HG03460 (cell line): ENCODE measurements around the gene MAGED1.

Experiments
- ATAC-seq: cut with Tn5 transposase; IDR thresholded peaks from one replicate; pipeline ENCODE4 v1.9.1; 2021; ENCODE audit not compliant: unreplicated experiment

The MAGED1 gene

DNA sequence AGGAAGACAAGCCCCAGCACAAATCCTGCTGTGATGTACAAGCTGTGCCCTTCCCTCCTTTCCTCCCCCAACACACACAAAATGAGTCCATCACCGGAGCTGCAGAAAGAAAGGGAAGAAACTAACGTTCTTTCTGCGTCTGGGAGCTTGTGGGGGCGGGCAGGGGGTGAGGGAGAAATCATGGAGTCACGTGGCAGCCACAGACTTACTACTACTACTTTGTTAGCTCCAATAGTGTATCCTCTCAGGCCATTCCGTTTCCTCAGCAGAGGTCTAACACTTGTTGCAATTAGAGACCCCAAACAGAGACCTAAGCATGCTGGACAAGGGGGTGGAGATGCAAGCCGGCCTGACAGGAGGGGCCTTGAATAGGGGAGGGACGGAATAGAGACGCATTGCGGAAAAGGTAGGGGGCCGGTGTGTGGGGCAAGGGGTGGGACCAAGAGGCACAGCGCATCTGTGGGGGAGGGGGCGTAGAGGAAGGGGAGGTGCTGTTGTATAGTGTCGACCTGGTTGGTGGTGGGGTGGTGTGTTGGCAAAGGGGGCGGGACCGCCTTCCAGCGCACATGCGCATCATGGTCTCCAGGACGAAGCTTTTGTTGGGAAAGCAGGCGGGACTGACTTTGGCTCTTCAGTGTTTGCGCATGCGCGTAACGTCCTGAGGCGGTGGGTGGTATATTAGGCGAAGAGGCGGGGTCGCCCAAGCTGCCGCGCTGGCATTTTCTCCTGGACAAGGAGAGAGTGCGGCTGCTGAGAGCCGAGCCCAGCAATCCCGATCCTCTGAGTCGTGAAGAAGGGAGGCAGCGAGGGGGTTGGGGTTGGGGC, at the start of gene MAGED1:
TSS of gene MAGED1 (plus strand) at position 703 of the 825 bp plus-strand sequence. CDS start 682 bp downstream, outside the sequence.
- peak; percentile 53 for ATAC-seq

DNA sequence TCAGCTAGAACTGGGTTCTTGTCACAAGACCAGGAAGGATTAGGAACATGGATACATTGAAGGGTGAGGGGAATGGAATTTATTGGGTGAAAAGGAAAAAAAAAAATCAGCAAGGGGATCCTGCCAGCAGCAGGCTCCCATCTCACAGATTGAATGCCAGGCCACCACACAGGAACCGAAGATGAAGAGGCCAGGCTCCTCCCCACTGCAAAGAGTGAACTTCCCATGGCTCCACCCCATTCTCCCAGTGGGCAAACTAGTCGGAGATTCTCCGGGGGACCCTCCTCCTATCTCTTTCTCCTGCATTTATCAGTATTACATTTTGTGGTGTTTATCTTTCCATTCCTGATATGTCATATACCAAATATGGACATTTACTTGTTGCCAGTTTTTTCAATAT, 46.0 kb upstream of the MAGED1 start:
- ATAC-seq, result no peak

DNA sequence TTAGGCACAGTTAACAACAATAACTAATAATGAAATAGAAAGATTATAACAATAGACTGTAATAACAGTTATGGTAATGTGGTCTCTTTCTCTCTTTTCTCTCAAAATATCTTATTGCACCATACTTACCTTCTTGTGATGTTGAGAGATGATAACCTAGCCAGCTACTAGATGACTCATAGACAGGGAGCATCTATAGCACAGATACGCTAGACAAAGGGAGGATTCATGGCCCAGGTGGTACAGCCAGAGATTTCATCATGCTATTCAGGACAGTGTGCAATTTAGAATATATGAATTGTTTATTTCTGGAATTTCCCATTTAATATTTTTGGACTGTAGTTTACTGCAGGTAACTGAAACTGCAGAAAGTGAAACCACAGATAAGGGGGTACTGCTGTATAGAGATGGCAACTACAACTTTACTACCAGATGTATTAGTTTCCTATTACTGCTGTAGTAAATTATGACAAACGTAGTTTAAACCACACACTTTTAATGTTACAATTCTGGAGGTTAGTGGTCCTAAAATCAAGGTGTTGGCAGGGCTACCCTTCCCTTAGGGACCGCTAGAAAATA, 41.8 kb upstream of the MAGED1 start:
- ATAC-seq, result peak; percentile 73

GRCh38 chrX:51852096-51852495, 41.3 kb upstream of the MAGED1 start:
- ATAC-seq, result no peak

DNA sequence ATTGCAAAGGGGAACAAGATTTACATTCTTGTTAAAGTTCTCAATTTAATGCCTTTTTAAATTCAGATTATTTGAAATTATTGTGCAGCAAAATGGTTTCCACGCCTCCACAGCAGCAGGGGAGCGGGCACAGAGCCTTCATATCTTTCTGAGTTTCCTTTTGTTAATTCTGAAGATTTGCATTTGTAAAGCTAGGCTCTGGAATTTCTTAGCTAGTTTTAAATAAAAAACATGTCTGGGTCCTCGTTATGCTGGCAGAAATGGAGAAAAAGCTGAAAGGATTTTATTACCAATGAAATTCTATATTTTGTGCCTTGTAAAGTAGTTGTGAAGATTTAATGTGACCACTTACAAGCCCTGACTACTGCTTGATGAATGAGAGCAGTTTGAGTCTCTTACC, 40.8 kb upstream of the MAGED1 start:
- no peak for ATAC-seq

- ATAC-seq, result no peak
These were observed 40.2 kb upstream of the MAGED1 start for GRCh38 chrX:51853251-51853650.

DNA sequence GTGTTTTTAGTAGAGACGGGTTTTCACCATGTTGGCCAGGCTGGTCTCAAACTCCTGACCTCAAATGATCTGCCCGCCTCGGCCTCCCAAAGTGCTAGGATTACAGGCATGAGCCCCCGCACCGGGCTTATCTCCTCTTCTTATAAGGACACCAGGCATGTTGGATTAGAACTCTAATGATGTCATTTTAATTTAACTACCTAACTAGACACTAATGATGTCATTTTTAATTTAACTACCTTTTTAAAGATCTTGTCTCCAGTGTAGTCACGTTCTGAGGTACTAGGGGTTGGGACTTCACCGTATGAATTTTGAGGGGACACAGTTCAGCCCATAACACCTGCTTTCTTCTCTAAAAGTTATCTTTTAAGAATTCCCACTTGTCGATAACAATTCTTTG, 37.7 kb upstream of the MAGED1 start:
- no peak for ATAC-seq

GRCh38 chrX:51857159-51857733, 36.2 kb upstream of the MAGED1 start:
- ATAC-seq, result no peak

DNA sequence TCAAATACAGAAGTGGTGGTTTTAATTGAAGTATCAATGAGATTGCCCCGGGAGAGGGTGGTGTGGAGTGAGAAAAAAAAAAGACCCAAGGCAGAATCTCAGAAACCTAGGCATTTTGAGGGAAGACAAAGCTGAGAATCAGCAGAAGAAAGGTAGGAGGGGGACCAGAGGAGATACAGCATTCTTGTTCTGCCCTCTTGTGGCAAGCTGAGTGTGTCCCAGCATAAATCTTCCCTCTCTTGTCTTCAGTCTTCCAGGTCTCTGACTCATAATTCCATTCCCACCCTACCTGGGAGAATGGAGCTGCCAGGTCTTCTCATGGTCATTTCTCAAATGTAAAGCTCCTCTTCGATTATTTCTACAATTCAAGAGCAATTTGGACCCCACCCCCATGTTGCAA, 32.7 kb upstream of the MAGED1 start:
- no peak for ATAC-seq

- no peak for ATAC-seq
These were observed 30.5 kb upstream of the MAGED1 start for GRCh38 chrX:51862920-51863319.

- ATAC-seq, result no peak
These were observed 27.2 kb upstream of the MAGED1 start for GRCh38 chrX:51866210-51866609.

DNA sequence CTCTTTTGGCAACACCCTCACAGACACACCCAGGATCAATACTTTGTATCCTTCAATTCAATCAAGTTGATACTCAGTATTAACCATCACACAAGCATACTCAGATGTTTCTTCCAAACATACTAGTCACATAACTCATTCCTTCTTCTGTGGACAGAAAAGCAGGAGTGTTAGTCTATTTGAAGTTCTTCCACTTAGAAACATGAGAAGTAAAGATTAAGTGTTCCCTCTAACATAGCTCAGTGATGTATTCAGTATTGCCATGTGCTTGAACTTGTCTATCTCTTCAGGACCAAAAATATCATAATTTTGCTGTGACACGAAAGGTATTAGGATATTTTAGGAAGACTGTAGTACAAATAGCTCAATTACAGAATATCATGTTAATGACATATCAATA, 25.8 kb upstream of the MAGED1 start:
- no peak for ATAC-seq

- no peak for ATAC-seq
These were observed 23.1 kb upstream of the MAGED1 start for GRCh38 chrX:51870354-51870753.

GRCh38 chrX:51874123-51874522, 19.3 kb upstream of the MAGED1 start:
- no peak for ATAC-seq

DNA sequence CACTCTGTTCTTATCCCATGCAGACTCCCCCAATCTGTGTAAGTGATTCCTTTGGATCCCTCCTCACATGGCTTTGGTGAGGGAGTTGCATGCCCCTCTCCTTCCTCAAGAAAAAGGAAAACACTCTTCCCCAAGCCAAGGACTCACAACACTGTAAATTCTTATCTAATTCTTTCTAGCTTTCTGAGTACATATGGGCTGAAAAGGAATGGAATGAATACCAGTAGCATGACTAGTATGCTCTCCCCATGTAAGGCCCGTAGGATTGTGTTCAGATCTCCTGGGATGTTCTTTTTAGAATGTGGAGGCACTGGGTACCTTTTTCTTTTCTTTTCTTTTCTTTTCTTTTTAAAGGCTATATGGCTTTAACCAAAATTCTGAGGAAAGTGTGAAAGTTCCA, 17.0 kb upstream of the MAGED1 start:
- no peak for ATAC-seq

DNA sequence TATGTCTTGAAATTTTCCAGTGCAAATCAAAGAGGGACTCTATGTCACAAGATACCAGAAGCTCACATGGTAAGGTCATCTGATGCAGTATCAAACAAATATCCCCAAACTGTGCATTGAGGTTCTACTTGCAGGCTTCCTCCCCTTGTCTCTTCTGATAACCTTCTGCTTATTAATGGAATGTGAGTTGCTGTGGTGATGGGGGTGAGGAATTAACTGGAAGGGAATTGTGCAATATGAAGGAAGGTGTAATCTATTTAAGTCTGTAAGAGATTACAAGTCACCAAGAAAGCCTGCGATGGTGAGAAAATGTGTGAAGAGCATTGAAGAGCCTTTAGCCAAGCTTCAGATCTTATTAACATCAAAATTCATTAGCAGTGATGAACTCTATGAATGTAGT, 15.4 kb upstream of the MAGED1 start:
- no peak for ATAC-seq

DNA sequence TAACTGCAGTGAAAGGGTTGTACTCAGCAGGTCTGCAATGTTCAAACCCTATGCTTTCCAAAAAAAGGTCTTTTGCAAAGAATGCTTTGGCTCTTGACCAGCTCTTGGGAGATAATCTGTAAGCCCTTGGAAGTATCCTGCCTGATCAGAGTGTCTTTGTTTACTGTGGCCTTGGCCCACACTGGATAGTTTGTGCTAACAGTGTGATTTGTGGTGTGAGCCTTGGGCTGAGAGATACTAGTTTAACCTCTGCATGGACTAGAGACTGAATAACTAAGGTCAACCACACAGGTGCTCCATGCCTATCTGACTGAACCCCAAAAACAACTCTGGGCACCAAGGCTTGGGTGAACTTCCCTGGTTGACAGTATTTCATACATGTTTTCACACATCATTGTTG, 3.6 kb upstream of the MAGED1 start:
- no peak for ATAC-seq

GRCh38 chrX:51891245-51891644, 2.2 kb upstream of the MAGED1 start:
- no peak for ATAC-seq

- peak; percentile 36 for ATAC-seq
These were observed 1.4 kb upstream of the MAGED1 start for GRCh38 chrX:51891821-51892551.

DNA sequence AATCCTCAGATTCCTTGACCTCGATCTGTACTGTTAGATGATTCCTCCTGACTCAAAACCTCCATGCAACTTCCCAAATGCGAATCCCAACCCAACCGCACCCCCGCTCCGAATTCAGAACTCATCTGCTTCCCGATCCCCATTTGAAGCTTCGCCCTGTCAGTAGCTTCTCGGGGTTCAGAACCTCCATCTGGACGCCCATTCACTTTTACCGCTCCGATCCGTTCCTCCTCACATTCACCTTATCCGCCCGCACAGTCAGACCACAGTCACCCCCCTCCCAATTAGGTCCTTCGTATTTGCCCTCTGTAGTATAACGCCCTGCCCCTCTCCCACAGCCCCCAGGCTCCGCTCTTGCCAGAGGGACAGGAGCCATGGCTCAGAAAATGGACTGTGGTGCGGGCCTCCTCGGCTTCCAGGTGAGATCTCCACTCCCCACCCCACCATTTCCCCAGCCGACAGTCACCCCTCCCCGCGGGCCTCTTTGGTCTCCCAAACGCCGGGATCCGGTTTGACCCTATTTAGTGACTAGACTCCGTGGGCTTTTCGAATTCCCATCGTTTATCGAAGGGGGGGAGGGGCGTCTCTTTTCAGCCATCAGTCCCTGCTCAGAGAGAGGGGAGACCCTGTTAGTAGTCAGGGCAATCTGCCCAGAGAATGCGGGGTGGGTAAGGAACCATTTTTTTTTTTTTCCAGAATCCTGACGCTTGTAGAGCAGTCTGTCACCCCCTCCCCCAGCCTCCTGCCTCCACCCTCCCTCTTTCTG, 691 bp downstream of the MAGED1 start:
- ATAC-seq, result no peak
